IMR-90 (cell line): Measurements from ENCODE around the gene CD300LB.

Source experiments
- CTCF ChIP-seq: conservative IDR thresholded peaks from 2 replicates; pipeline ENCODE4 v1.5.1; 2012; ENCODE audit warnings: mild to moderate bottlenecking, low read depth, low read length, improper control_type of control experiment
- MXI1 ChIP-seq: IDR thresholded peaks from 2 replicates; pipeline ENCODE4 v1.6.1; 2012; ENCODE audit warnings: low read depth, mild to moderate bottlenecking, low read length, moderate library complexity, borderline replicate concordance
- NFE2L2 ChIP-seq: fragments of 150-350 bp; IDR thresholded peaks from 2 replicates; pipeline ENCODE4 v1.6.1; 2016; ENCODE audit warnings: low read depth, mild to moderate bottlenecking, low read length
- SMC3 ChIP-seq: fragments of 150-350 bp; IDR thresholded peaks from 2 replicates; pipeline ENCODE4 v1.6.1; 2016; ENCODE audit warnings: low read depth, mild to moderate bottlenecking, antibody characterized with exemption, low read length, moderate library complexity

- TF ChIP-seq NFE2L2 = no peak
- no peak for TF ChIP-seq CTCF
- TF ChIP-seq SMC3 = no peak
- TF ChIP-seq MXI1 = no peak
Observed at GRCh38 chr17:74530831-74531150, 484 bp downstream of the CD300LB start.
